B cell (primary cell): Measurements from ENCODE around the gene MLLT6.

Experiments
- CTCF ChIP-seq: fragments of 200-600 bp; IDR thresholded peaks from one replicate; pipeline ENCODE4 v1.8.0; 2022; ENCODE audit warnings: antibody characterized with exemption, mild to moderate bottlenecking
- EZH2 ChIP-seq: IDR thresholded peaks from 2 replicates; pipeline ENCODE4 v1.6.1; 2012; ENCODE audit warnings: borderline replicate concordance, low read depth, mild to moderate bottlenecking, moderate library complexity, low read length; ENCODE audit not compliant: insufficient read depth, poor library complexity, severe bottlenecking

- TF ChIP-seq CTCF (no peak), EZH2 (no peak)
Observed at GRCh38 chr17:38742411-38743308, 37.6 kb downstream of the MLLT6 start.
